Neural cell (in vitro differentiated cells): Measurements from ENCODE around the gene STT3B. TPM values are rescaled to one million over a fixed set of nuclear protein-coding genes. Genes with fewer than 3 reads are reported as not detected.

Experiments
- H2AFZ ChIP-seq: fragments of 200-600, 300-800 bp; sonication (generic), shearing (Covaris generic); 2 replicates; pipeline ENCODE4 v1.6.0; 2014; ENCODE audit warnings: low read depth, mild to moderate bottlenecking, antibody characterized with exemption, low read length, moderate library complexity
- H3F3A ChIP-seq: fragments of 200-600 bp; shearing (Covaris generic); 2 replicates; pipeline ENCODE4 v1.6.1; 2016; ENCODE audit warnings: mild to moderate bottlenecking, moderate library complexity, mixed read lengths, antibody characterized with exemption, low read length; ENCODE audit not compliant: insufficient read depth, poor library complexity, severe bottlenecking
- H3K27ac ChIP-seq: fragments of 200-600, 300-800 bp; sonication (generic), shearing (Covaris generic); 2 replicates; pipeline ENCODE4 v1.5.1; 2014; ENCODE audit warnings: mild to moderate bottlenecking, low read length, moderate library complexity
- H3K27me3 ChIP-seq: fragments of 300-800, 200-600 bp; sonication (generic), shearing (Covaris generic); 2 replicates; pipeline ENCODE4 v1.6.0; 2014; ENCODE audit warnings: mild to moderate bottlenecking, low read depth, low read length, moderate library complexity; ENCODE audit not compliant: insufficient read depth
- H3K36me3 ChIP-seq: fragments of 300-800, 200-600 bp; sonication (generic), shearing (Covaris generic); 2 replicates; pipeline ENCODE4 v1.5.1; 2014; ENCODE audit warnings: mild to moderate bottlenecking, antibody characterized with exemption, low read length, moderate library complexity; ENCODE audit not compliant: insufficient read depth
- H3K4me2 ChIP-seq: fragments of 300-800, 200-600 bp; sonication (generic), shearing (Covaris generic); 2 replicates; pipeline ENCODE4 v1.6.0; 2014; ENCODE audit warnings: mild to moderate bottlenecking, low read length
- H3K4me3 ChIP-seq: fragments of 300-800, 200-600 bp; sonication (generic), shearing (Covaris generic); 2 replicates; pipeline ENCODE4 v1.5.1; 2014; ENCODE audit warnings: mild to moderate bottlenecking, low read length, moderate library complexity
- H3K79me2 ChIP-seq: fragments of 200-600 bp; shearing (Covaris generic); replicated peaks from 2 replicates; pipeline ENCODE4 v1.6.0; 2014; ENCODE audit warnings: mild to moderate bottlenecking, low read length, moderate library complexity; ENCODE audit not compliant: insufficient read depth
- H3K9ac ChIP-seq: fragments of 300-800, 200-600 bp; sonication (generic), shearing (Covaris generic); 2 replicates; pipeline ENCODE4 v1.6.1; 2016; ENCODE audit warnings: mild to moderate bottlenecking, low read length, mixed read lengths
- H3K9me2 ChIP-seq: fragments of 200-600 bp; shearing (Covaris generic); 2 replicates; pipeline ENCODE4 v1.6.1; 2016; ENCODE audit warnings: mild to moderate bottlenecking, low read length, mixed read lengths; ENCODE audit not compliant: insufficient read depth
- H3K9me3 ChIP-seq: fragments of 200-600, 300-800 bp; sonication (generic), shearing (Covaris generic); 2 replicates; pipeline ENCODE4 v1.6.1; 2016; ENCODE audit warnings: mild to moderate bottlenecking, mixed run types, low read length, moderate library complexity, mixed read lengths
- H4K20me1 ChIP-seq: fragments of 200-600 bp; shearing (Covaris generic); 2 replicates; pipeline ENCODE4 v1.6.1; 2016; ENCODE audit warnings: mild to moderate bottlenecking, mixed run types; ENCODE audit not compliant: insufficient read depth
- CTCF ChIP-seq: fragments of 450-650 bp; IDR thresholded peaks from 2 replicates; pipeline ENCODE4 v1.5.1; 2014; ENCODE audit warnings: antibody characterized with exemption, mild to moderate bottlenecking, moderate library complexity; ENCODE audit not compliant: poor library complexity, severe bottlenecking
- EP300 ChIP-seq: fragments of 450-650 bp; conservative IDR thresholded peaks from 2 replicates; pipeline ENCODE4 v1.6.1; 2014; ENCODE audit warnings: antibody characterized with exemption, mild to moderate bottlenecking, moderate library complexity; ENCODE audit not compliant: poor library complexity, severe bottlenecking
- EZH2 ChIP-seq: fragments of 200-600, 300-800 bp; shearing (Covaris generic), sonication (generic); IDR thresholded peaks from 2 replicates; pipeline ENCODE4 v1.6.1; 2014; ENCODE audit warnings: antibody characterized with exemption, low read length, borderline replicate concordance, mild to moderate bottlenecking; ENCODE audit not compliant: insufficient read depth, poor library complexity, severe bottlenecking
- MXI1 ChIP-seq: fragments of 450-650 bp; conservative IDR thresholded peaks from 2 replicates; pipeline ENCODE4 v1.6.1; 2014; ENCODE audit warnings: antibody characterized with exemption, mild to moderate bottlenecking; ENCODE audit not compliant: poor library complexity, severe bottlenecking
- POLR2AphosphoS5 ChIP-seq: IDR thresholded peaks from 2 replicates; pipeline ENCODE4 v1.6.1; 2012
- RAD21 ChIP-seq: fragments of 450-650 bp; conservative IDR thresholded peaks from 2 replicates; pipeline ENCODE4 v1.6.1; 2014; ENCODE audit warnings: antibody characterized with exemption, mild to moderate bottlenecking, moderate library complexity
- REST ChIP-seq: IDR thresholded peaks from 2 replicates; pipeline ENCODE4 v1.6.1; 2012; ENCODE audit warnings: borderline replicate concordance
- SMC3 ChIP-seq: fragments of 450-650 bp; conservative IDR thresholded peaks from 2 replicates; pipeline ENCODE4 v1.6.1; 2014; ENCODE audit warnings: antibody characterized with exemption, mild to moderate bottlenecking, moderate library complexity; ENCODE audit not compliant: poor library complexity
- TAF1 ChIP-seq: IDR thresholded peaks from 2 replicates; pipeline ENCODE4 v1.6.1; 2012; ENCODE audit warnings: low read depth
- polyA plus RNA-seq: library from polyadenylated mRNA; depleted of rRNA; stranded (reverse); fragments of >200 nt; gene quantifications from 2 replicates; pipeline ENCODE4 v1.2.3, GENCODE V29; 2014

The STT3B gene
- polyA plus RNA-seq, 1 donor from 2014 or later, result 100 TPM

DNA sequence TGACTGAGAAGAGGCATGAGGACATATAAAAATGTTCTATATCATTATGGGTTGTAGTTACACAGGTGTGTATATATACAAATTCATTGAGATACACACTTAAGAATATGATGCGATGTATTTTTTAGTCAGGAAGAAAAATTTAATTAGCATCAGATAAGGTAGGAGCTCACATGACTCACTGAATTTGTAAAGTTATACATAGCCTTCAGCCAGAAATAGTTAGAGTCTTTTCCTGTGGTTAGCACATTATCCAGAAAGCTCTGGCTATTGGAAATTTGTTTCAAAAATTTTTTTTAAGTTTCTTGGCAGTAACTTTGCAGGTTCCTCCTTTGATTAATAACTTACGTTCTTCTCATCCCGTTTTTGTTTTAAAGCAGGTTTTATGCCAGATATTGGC is 88.6 kb downstream of the STT3B start:
- Histone ChIP-seq H3F3A (no peaks in the 10 kb centered on the region), H3K9me2 (no peaks in the 10 kb centered on the region), H3K4me2 (no peak overlapping the region), H3K36me3 (peaks cover 4% of the 10 kb centered on the region), H2AFZ (no peak overlapping the region), H3K9me3 (no peaks in the 10 kb centered on the region), H3K4me3 (no peak overlapping the region), H3K79me2 (no peaks in the 10 kb centered on the region), H3K27me3 (no peaks in the 10 kb centered on the region), H4K20me1 (no peaks in the 10 kb centered on the region), H3K9ac (no peak overlapping the region), H3K27ac (no peak overlapping the region)
- TF ChIP-seq POLR2AphosphoS5 (no peak), SMC3 (no peak), EZH2 (no peak), CTCF (no peak), REST (no peak), MXI1 (no peak), TAF1 (no peak), EP300 (no peak), RAD21 (no peak)

DNA sequence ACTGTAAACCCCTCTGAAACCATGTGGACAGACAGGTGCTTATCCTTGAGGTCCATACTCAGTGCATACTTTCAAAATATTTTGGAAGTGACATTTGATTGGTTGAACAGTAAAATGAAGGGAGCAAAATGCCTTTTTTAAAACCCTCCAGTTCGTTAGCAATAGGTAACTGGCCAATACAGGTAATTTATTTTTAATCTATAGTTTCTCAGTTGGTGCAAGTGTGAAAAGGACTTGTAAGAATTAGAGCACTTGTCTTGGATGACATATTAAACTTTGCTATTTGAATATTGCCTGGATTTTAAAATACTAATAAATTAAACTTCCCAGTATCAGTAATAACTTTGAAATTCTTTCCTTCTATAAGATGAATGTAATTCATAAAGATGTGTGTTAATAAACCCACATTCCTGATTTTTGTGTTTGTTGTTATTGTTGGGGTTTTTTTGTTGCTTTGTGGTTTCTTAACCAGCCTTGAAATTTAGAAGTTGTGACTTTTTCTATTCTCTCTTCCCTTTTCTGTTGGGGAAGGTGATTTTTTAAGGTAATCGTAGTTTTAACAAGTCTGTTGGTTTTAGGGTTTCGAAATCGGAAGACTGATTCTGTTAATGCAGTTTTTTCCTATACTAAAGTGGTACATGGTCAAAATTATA is 90.0 kb downstream of the STT3B start:
- Histone ChIP-seq H3K9me3 (no peaks in the 10 kb centered on the region), H4K20me1 (no peaks in the 10 kb centered on the region), H3K4me3 (no peak overlapping the region), H3K9ac (no peak overlapping the region), H3K27ac (no peak overlapping the region), H3K9me2 (no peaks in the 10 kb centered on the region), H3K27me3 (no peaks in the 10 kb centered on the region), H2AFZ (no peak overlapping the region), H3K4me2 (no peak overlapping the region), H3K36me3 (peaks cover 4% of the 10 kb centered on the region), H3K79me2 (no peaks in the 10 kb centered on the region), H3F3A (no peaks in the 10 kb centered on the region)
- no peak for TF ChIP-seq TAF1
- TF ChIP-seq MXI1, result no peak
- no peak for TF ChIP-seq EP300
- no peak for TF ChIP-seq EZH2
- no peak for TF ChIP-seq POLR2AphosphoS5
- TF ChIP-seq REST, result no peak
- TF ChIP-seq SMC3, result no peak
- TF ChIP-seq RAD21, result no peak
- no peak for TF ChIP-seq CTCF
